ENCODE results near the gene EFCAB8.
"Not testable (repeated sequence)": the region's sequence is repeated elsewhere in the genome, so short reads cannot be mapped to it uniquely, and the experiment has no call there.

The EFCAB8 gene

GRCh38 chr20:32886652-32887051 lies 27.9 kb downstream of the EFCAB8 start:
- no peak for DNase-seq (ENCODE audit: low spot score)

- no peak for DNase-seq (ENCODE audit: low spot score)
These were observed 28.8 kb downstream of the EFCAB8 start for GRCh38 chr20:32887492-32887891.

DNA sequence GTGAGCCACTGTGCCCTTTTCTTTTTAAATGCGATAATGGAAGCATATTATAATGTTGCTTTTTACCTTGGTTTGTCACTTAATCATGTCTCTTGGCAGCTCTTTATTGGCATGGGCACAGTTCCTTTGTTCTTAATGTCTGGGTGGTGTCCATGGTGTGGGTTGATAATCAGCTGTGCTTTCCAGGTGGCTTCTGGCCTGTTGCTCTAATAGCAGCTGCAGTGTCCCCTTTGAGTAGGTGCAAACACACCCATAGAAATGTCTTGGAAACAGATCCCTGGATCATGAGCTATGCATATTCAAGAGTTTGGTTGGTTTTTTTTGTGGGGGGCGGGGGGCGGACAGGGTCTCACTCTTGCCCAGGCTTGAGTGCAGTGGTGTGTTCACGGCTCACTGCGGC lies 29.9 kb downstream of the EFCAB8 start:
- no peak for DNase-seq (ENCODE audit: low spot score)

- DNase-seq (ENCODE audit: low spot score), result no peak
These were observed 30.6 kb downstream of the EFCAB8 start for GRCh38 chr20:32889281-32889680.

DNA sequence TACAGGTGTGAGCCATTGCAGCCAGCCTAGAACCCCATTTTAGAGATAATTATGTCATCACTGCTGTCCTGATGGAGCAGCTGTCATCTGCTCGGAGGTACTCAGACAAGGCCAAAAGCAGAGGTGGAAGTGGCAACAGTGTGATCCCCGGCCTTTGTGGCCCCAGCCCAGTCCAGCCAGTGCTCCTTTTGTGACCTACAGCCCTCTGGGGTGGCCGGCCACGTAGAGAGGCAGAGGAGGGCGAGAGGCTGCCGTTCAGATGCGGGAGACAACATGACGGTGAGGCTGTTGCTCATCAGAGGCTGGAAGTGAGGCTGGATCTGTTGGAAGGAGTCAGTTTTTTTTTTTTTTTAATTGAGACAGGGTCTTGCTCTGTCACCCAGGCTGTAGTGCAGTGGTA lies 32.8 kb downstream of the EFCAB8 start:
- DNase-seq (ENCODE audit: low spot score), result no peak

DNA sequence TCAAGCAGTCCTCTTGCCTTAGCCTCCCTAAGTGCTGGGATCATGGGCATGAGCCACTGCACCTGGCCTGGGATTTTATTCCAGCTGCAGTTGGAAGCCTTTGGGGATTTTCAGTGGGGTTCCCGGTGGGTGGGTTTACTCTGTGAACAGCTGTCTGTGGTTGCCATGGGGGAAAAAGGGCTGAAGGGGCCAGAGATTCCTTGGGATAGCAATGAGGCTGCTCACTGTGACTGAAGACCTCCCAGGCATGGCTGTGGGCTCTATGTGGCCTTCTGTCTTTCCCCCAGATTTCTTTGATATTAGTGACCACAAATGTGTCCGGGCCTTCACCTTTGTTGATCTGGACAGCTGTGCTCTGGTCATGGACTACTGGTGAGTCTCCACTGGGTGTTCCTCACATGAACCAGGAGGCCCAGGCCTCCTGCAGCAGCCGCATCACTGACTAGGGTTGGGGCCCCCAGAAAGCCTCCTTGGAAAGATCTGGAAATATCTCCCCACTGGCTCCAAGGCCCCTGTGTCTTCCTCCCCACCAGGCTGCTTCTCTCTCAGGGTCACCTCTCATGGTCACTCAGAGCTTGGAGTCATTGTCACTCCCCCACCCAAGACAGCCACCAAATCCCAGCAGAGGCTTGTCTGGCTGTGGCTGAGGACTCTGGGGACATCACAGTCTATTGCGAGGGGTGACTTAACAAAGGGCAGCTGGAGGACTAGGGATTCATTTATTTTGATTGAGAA lies 33.4 kb downstream of the EFCAB8 start:
- DNase-seq (ENCODE audit: low spot score), result no peak

DNA sequence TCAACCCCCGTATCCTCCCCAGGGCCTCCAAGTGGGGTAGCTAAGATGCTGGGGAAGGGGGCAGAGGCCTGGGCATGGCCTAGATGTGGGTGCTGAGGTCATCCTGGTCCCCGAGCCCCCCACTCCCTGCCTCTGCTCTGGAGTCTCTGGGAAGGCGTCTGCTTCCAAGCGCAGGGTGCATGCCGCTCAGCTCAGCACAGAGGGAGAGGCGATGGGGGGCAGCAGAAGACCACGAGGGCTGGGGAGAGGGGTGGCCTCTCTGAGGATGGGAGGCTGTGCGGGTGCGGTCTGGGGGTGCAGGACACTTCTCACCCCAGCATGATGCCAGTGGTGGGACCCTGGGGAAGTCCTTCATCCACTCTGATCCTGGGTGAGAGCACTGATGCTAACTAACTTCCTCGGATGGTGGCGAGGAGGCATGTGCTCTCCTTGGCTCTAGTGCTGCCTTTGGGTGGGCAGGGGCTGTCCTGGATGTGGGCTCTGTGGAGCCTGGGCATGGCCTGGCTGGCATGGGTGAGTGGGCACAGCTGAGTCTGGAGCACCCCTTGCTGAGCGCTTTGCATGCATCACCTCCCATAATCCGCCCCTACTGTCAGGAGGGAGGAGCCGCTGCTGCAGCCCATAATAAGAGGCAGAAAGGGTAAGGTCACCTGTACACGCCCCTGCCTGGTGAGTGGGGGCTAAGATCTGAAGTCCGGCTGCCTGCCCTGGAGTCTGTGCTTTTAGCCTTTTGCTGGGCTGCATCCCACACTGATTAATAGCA lies 34.7 kb downstream of the EFCAB8 start:
- DNase-seq (ENCODE audit: low spot score), result no peak

- DNase-seq (ENCODE audit: low spot score), result no peak
These were observed 35.3 kb downstream of the EFCAB8 start for GRCh38 chr20:32894026-32894483.

DNA sequence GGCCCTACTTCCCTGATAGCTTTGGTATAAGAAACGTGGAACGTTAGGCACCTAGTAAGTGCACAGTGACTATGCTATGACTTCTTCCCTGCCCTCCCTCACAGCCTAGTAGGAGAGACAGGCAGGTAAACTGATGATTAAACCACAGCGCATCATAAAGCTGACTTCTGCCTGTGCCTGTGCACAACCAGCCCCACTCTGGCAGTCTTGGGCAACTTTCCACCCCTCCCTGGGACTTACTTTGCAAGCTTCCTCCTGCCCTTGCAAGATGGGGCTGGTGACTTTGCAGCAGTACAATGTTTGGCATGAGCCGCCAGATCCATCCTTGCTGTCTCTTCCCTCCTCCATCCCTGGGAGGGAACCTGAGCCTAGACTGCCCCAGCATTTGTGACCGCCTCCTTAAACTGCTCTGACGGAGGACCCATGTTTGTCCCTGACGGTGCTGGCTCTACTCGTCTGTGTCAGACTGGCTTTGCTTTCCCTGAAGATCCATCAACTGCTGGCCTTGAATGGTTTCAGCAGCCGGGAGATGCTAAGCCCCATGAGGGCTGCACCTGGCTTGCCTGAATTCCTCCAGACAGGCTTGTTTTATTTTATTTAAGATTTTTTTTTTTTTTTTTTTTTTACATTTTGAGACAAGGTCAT lies 36.1 kb downstream of the EFCAB8 start:
- no peak for DNase-seq (ENCODE audit: low spot score)

GRCh38 chr20:32896521-32897280 lies 38.0 kb downstream of the EFCAB8 start:
- no peak for DNase-seq (ENCODE audit: low spot score)

DNA sequence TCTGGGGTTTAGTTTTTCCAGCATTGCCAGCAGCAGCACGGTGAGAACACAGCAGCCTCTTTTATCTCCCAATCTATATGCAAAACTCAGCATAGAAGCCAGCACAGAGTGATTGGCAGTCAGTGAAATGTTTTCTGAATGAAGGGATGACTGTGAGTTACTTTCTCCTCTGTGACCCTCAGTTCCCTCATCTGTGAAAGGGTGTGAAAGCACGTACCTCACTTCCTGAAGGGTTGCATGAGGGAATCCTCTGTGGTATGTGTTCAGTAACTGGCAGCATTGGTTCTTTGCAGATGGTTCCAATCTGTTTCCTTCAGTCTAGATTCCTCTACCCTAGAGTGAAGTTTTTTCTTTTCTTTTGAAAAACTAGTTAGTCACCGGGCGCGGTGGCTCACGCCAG lies 40.0 kb downstream of the EFCAB8 start:
- DNase-seq (ENCODE audit: low spot score), result no peak

DNA sequence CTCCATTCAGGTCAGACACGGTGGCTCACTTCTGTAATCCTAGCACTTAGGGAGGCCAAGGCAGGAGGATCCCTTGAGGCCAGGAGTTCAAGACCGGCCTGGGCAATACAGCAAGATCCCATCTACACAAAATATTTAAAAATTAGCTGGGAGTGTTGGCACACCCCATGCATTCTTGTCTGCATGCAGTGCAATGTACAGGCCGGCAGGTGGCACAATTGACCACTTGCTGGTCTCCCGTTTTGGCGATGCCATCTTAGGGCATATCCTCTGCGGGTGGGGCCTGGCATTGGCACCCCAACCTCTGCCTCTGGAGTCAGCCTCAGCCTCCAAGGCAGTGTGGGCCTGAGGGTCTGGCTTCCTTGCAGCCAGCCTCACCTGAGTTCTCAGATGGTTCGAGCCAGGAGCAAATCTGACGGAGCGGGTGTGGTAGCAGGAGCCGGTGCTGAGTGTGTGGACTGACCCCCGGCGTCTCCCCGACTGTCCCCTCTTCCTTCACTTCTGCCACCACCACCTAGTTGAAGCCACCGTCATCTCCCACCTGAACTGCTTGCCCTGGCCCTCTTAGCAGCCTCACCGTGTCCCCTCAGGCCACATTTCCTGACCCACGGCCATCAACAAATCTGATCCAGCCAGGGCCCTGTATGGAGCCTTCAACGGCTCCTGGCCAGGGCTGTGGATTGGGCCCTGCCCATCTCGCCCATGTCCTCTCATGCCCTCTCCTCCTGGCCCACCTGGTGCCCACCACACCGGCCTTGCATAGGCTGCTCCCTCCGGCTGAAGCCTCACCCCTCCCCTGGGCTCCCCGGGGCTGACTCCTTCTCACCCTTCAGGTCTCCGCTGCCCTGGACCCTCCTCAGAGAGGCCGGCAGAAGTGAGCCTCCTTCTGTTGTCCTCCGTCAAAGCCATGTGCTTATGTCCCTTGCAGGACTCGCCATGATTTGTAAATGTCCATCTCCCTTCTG lies 44.0 kb downstream of the EFCAB8 start:
- DNase-seq (ENCODE audit: low spot score), result peak; percentile 70

DNA sequence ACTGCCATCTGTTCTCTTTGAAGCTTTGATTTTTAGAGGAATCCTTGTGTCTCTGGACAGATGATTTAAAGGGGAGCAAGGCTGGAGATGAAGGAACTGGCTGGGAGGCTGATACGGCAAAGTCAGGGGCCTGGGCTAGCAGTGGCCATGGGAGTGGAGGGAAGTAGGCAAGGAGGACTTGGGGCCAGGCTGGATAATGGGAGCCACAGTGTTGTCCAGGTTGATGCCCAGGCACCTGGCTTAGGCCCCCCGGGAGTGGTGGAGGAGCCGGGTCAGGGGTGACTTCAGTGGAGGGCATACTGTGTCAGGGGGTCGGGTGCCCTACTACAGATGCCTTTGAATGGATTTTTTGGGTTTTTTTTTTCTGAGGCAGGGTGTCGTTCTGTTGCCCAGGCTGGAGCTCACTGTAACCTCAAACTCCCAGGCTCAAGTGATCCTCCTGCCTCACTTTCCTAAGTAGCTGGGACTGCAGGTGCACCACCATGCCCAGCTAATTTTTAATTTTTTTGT lies 45.0 kb downstream of the EFCAB8 start:
- DNase-seq (ENCODE audit: low spot score), result no peak

- DNase-seq (ENCODE audit: low spot score), result not testable (repeated sequence)
These were observed 46.0 kb downstream of the EFCAB8 start for GRCh38 chr20:32904678-32905077.

DNA sequence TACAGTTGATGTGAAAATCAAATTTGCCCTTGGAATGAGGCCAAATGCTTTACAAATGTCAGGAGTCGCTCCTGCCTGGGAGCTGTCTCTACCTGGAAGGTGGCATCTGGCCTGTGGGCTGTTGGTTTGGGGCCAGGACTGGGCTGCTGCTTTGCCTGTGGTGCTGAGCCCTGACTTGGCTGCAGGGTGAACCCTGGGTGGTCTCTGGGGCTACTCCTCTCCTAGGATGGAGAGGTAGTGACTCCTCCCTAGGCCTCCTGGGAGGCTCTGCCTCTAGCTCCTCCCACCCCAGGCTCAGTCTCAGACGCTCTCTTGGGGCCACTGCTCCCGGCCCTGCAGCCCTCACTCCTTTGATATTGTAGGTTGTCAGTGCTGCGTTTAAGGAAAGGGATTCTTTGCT lies 47.5 kb downstream of the EFCAB8 start:
- no peak for DNase-seq (ENCODE audit: low spot score)

GRCh38 chr20:32906871-32907495 lies 48.3 kb downstream of the EFCAB8 start:
- no peak for DNase-seq (ENCODE audit: low spot score)

DNA sequence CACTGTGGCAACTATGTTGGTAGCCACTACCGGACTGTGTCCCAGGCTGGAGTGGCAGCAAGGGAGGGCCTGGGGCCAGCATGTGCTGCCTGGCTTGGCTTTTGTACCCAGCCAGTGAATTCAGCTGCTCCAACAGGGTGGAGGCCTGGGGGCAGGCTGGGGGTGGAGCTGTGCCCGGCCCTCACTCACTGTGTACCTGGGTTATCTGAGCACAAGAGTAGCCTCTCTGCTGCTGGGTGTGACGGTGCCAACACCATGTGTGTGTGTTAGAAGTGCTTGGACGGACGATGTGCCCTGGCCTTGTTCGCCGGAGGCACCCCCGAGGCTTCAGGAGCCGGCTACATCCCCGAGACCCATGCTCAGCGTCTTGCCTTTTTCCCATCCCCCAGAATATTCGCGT lies 49.2 kb downstream of the EFCAB8 start:
- no peak for DNase-seq (ENCODE audit: low spot score)

DNA sequence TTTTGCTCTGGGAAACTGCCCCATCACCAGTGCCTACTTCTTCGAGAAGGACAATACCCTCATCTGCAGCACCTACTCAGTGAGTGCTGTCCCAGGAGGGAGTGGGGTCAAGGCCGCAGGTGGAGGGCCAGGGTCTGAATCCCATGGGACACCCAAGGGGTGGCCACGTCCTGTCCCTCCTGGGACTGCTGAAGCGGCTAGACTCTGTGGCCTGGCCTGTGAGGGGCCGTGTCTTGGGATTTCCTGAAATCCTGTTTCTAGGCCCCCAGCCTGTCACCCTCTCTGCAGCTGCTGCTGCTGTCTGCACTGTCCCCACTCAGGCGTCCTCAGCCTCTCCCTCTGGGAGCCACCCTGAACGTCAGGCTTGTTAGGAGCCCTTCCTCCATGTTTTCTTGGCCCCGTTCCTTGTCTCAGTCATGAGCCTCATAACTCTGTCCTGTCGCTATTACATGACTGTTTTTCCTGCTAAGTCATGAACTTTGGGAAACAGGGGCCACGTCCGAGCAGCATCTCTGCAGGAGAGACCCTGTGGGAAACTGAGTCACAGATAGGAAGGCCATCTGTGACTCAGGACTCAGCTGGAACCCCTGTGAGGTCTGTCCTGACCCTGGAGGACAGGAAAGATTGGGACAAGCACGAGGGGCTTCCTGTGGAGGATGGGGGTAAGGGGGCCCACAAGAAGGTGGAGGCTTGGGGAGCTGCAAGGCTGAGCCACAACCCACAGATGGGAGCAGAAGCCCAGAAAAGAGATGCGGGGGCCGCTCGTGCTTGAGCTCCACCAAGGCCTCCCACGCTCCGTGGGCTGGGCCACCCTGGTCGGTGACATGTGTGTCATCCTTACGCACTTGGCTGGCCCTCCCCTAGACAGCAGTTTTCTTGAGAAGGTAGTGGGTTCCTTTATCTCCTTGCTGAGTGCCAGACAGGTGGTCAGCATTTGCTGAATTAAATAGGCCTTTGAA lies 49.9 kb downstream of the EFCAB8 start:
- no peak for DNase-seq (ENCODE audit: low spot score)

DNA sequence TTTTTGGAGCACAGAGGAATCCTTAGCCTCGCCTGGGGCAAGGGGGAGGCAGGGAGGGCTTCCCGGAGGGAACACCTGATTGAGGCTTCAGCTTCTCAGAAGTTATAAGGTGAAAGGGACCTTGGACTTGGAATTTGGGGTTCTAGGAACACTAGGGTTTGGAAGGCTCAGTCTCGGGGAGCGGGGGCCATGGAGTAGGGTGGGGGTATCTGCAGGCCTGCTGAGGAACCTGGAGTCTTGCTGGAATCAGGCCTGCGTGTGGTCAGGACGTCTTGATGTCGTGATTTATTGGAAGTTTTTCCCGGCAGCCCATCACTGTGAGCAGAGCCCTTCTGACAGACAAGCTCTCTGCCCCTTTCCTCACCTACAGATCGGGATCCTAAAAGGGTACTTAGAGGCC lies 50.7 kb downstream of the EFCAB8 start:
- no peak for DNase-seq (ENCODE audit: low spot score)

Data from CD4-positive, alpha-beta T cell treated with Interleukin-15 for 4 hours (primary cell).